Fibroblast of lung (primary cell): ENCODE data around the gene ROPN1L. TPM values are rescaled to one million over a fixed set of nuclear protein-coding genes. Genes with fewer than 3 reads are reported as not detected.

Experiments used
- DNase-seq, 2 donors: peaks; one replicate each; pipeline versions ENCODE4 v3.0.0 to v3.0.0-alpha.2; 2010; ENCODE audit warnings: low read depth in 2 of 2
- H2AFZ ChIP-seq: 2 replicates; pipeline ENCODE4 v1.5.1; 2012; ENCODE audit warnings: low read length, control low read depth, inconsistent platforms
- H3K27ac ChIP-seq: 2 replicates; pipeline ENCODE4 v1.5.1; 2011; ENCODE audit warnings: low read length, control low read depth; ENCODE audit not compliant: insufficient read depth
- H3K27me3 ChIP-seq: 2 replicates; pipeline ENCODE4 v1.5.1; 2011; ENCODE audit warnings: mild to moderate bottlenecking, low read length; ENCODE audit not compliant: control insufficient read depth, insufficient read depth
- H3K36me3 ChIP-seq: 2 replicates; pipeline ENCODE4 v1.5.1; 2011; ENCODE audit warnings: low read length; ENCODE audit not compliant: control insufficient read depth, insufficient read depth
- H3K4me1 ChIP-seq: 2 replicates; pipeline ENCODE4 v1.5.1; 2011; ENCODE audit warnings: low read length; ENCODE audit not compliant: control insufficient read depth, insufficient read depth; ENCODE audit errors: extremely low read depth
- H3K4me2 ChIP-seq: 2 replicates; pipeline ENCODE4 v1.5.1; 2011; ENCODE audit warnings: low read length, control low read depth; ENCODE audit not compliant: insufficient read depth; ENCODE audit errors: extremely low read depth
- H3K4me3 ChIP-seq, 4 experiments: fragments of 200-600 bp in 1 of 4; sonication (generic) in 1 of 4; replicated peaks in 1 of 4; 2 replicates each; pipeline ENCODE4 v1.5.1; 2011 to 2016; ENCODE audit warnings: low read length in 4 of 4, low read depth in 3 of 4, mild to moderate bottlenecking in 3 of 4, control low read depth in 2 of 4, inconsistent platforms in 1 of 4, mixed read lengths in 1 of 4; ENCODE audit not compliant: insufficient read depth in 1 of 4; ENCODE audit errors: control extremely low read depth in 1 of 4
- H3K79me2 ChIP-seq: 2 replicates; pipeline ENCODE4 v1.5.1; 2012; ENCODE audit warnings: mild to moderate bottlenecking, low read length, inconsistent platforms; ENCODE audit not compliant: control insufficient read depth, insufficient read depth
- H3K9ac ChIP-seq: 2 replicates; pipeline ENCODE4 v1.5.1; 2011; ENCODE audit warnings: mild to moderate bottlenecking, low read length, control low read depth; ENCODE audit not compliant: insufficient read depth
- H3K9me3 ChIP-seq: 2 replicates; pipeline ENCODE4 v1.5.1; 2012; ENCODE audit warnings: low read depth, low read length; ENCODE audit not compliant: control insufficient read depth, insufficient read depth
- H4K20me1 ChIP-seq: 2 replicates; pipeline ENCODE4 v1.5.1; 2011; ENCODE audit warnings: low read length; ENCODE audit not compliant: control insufficient read depth, insufficient read depth; ENCODE audit errors: extremely low read depth
- CTCF ChIP-seq, 2 donors: IDR thresholded peaks in 1 of 2; conservative IDR thresholded peaks in 1 of 2; 1 replicate in 1 of 2; 2 replicates in 1 of 2; pipeline ENCODE4 v1.5.1; 2011 to 2012; ENCODE audit warnings: low read length in 2 of 2, control low read depth in 1 of 2, inconsistent platforms in 1 of 2, low read depth in 1 of 2, mild to moderate bottlenecking in 1 of 2
- EZH2 ChIP-seq: IDR thresholded peaks from 2 replicates; pipeline ENCODE4 v1.5.1; 2012; ENCODE audit warnings: low read length, control low read depth, mild to moderate bottlenecking; ENCODE audit errors: missing control alignments
- polyA plus RNA-seq, 2 donors: library from polyadenylated mRNA; depleted of rRNA in 1 of 2; stranded (reverse) in 1 of 2; unstranded in 1 of 2; fragments of >200 nt; gene quantifications; 2 replicates each; pipeline ENCODE4 v1.2.1, GENCODE V29; 2011 to 2012; ENCODE audit warnings: missing spikeins in 1 of 2
- total RNA-seq: library from RNA; depleted of rRNA; stranded (reverse); fragments of >200 nt; gene quantifications from 2 replicates; pipeline ENCODE4 v1.2.1, GENCODE V29; 2014

Gene ROPN1L
- total and polyA plus RNA-seq, 2 donors (not counting 1 experiment from before 2014, with no cell fraction given): 0.17 to 0.26 TPM

GRCh38 chr5:10503321-10503720, 61.6 kb downstream of the ROPN1L start:
- Histone ChIP-seq H3K9me3 (no peaks in the 10 kb centered on the region), H3K79me2 (no peaks in the 10 kb centered on the region), H3K4me1 (peaks cover 2% of the 10 kb centered on the region), H4K20me1 (no peaks in the 10 kb centered on the region), H3K36me3 (no peaks in the 10 kb centered on the region), H3K4me2 (no peak overlapping the region), H3K4me3 (no peak overlapping the region), H2AFZ (no peak overlapping the region), H3K27ac (no peak overlapping the region), H3K9ac (no peak overlapping the region), H3K27me3 (no peaks in the 10 kb centered on the region)
- no peak for DNase-seq
- TF ChIP-seq CTCF (conservative IDR thresholded peaks at IDR 0.05 in 1 of 2, IDR thresholded peaks at IDR 0.05 in 1 of 2; ENCODE audit: low read depth in 1 of 2, low read length in 2 of 2) (no peak), EZH2 (no peak)

- Histone ChIP-seq H3K4me2 (no peak overlapping the region), H2AFZ (no peak overlapping the region), H4K20me1 (no peaks in the 10 kb centered on the region), H3K36me3 (no peaks in the 10 kb centered on the region), H3K4me3 (no peak overlapping the region), H3K79me2 (no peaks in the 10 kb centered on the region), H3K9ac (no peak overlapping the region), H3K27me3 (no peaks in the 10 kb centered on the region), H3K9me3 (no peaks in the 10 kb centered on the region), H3K4me1 (peaks cover 2% of the 10 kb centered on the region), H3K27ac (no peak overlapping the region)
- DNase-seq: peak in 1 of 2 donors; percentile 29
- TF ChIP-seq EZH2: no peak
Observed at GRCh38 chr5:10503997-10504793, 62.5 kb downstream of the ROPN1L start.

- Histone ChIP-seq H3K9ac (no peak overlapping the region), H3K79me2 (no peaks in the 10 kb centered on the region), H2AFZ (no peak overlapping the region), H4K20me1 (no peaks in the 10 kb centered on the region), H3K4me2 (no peak overlapping the region), H3K27me3 (no peaks in the 10 kb centered on the region), H3K27ac (no peak overlapping the region), H3K4me1 (peaks cover 2% of the 10 kb centered on the region), H3K9me3 (no peaks in the 10 kb centered on the region), H3K36me3 (no peaks in the 10 kb centered on the region), H3K4me3 (no peak overlapping the region)
- DNase-seq: no peak
- TF ChIP-seq CTCF (conservative IDR thresholded peaks at IDR 0.05 in 1 of 2, IDR thresholded peaks at IDR 0.05 in 1 of 2; ENCODE audit: low read depth in 1 of 2, low read length in 2 of 2): no peak
- TF ChIP-seq EZH2: no peak
Observed at GRCh38 chr5:10505517-10506095, 63.9 kb downstream of the ROPN1L start.
